ENCODE measurements around the gene GZMM. TPM values are rescaled to one million over a fixed set of nuclear protein-coding genes. Genes with fewer than 3 reads are reported as not detected.

The GZMM gene
- total RNA-seq, 4 donors from 2014 or later, result 0.78 to 1.9 TPM; not detected in 2

DNA sequence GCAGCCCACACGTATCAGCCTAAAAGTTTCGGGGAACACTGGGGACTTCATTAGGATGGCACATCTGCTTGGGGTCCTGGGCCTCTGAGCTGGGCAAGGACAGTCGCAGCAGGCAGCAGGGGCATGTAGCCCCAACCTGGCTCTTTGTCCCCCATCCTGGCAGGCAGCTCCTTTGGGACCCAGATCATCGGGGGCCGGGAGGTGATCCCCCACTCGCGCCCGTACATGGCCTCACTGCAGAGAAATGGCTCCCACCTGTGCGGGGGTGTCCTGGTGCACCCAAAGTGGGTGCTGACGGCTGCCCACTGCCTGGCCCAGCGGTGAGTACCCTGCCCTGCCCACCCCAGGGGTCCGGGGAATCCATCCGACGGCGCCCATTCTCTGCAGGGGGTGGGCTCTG is 3.3 kb downstream of the GZMM start:
- 74 to 88% methylated on average over 3 to 12 of the region's 15 CpGs for whole genome bisulfite sequencing, 2 donors
- no peaks in the 10 kb centered on the region for H3K4me1 ChIP-seq
- intact Hi-C loops (cut with DNase I), result no loop called here
- H3K27ac ChIP-seq, result no peak overlapping the region
- DNase-seq, result no peak
- TF ChIP-seq, protein P1, sequence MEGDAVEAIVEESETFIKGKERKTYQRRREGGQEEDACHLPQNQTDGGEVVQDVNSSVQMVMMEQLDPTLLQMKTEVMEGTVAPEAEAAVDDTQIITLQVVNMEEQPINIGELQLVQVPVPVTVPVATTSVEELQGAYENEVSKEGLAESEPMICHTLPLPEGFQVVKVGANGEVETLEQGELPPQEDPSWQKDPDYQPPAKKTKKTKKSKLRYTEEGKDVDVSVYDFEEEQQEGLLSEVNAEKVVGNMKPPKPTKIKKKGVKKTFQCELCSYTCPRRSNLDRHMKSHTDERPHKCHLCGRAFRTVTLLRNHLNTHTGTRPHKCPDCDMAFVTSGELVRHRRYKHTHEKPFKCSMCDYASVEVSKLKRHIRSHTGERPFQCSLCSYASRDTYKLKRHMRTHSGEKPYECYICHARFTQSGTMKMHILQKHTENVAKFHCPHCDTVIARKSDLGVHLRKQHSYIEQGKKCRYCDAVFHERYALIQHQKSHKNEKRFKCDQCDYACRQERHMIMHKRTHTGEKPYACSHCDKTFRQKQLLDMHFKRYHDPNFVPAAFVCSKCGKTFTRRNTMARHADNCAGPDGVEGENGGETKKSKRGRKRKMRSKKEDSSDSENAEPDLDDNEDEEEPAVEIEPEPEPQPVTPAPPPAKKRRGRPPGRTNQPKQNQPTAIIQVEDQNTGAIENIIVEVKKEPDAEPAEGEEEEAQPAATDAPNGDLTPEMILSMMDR (IDR thresholded peaks at IDR 0.05), result no peak
- TF ChIP-seq POLR2A (IDR thresholded peaks at IDR 0.05), result no peak
- H3K4me3 ChIP-seq (replicated peaks in 1 of 3), result no peak overlapping the region
- no peaks in the 10 kb centered on the region for H3K9me3 ChIP-seq
- no peaks in the 10 kb centered on the region for H3K27me3 ChIP-seq
- H3K36me3 ChIP-seq, result peaks cover 3% of the 10 kb centered on the region in 2 donors

DNA sequence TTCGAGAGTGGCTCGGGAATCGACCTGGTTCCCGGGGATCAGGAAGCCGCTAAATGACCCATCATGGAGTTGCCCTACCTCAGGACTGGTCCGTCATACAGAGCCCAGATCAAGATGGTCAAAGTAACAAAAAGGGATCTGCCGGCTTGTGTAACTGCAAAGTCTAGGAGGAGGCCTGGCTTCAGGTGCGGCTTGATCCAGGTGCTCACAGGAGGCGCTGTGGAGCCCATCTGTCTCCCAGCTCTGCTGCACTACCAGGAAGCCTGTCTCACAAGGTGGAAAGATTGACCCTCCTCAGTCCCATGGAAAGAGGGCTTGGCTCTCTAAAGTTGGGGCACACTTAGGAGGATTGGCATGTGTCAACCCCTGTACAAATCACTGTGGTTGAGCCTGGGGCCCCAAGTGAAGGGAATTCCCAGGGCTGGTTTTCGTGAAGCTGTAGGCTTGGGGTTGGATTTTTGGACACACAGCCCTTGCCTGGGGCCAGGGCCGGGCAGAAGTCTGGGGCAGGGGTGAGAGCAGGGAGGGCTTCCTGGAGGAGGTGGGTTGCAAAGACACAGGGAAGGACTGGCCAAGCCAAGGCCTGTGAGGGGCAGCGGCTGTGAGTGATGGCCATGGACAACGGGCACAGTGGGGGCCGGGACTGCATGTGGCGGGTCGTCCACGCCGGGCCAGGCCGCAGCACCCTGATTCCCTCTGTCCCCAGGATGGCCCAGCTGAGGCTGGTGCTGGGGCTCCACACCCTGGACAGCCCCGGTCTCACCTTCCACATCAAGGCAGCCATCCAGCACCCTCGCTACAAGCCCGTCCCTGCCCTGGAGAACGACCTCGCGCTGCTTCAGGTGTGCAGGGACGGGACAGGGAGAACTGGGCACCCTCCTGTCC is 4.2 kb downstream of the GZMM start:
- no peak for DNase-seq
- H3K4me1 ChIP-seq, result no peaks in the 10 kb centered on the region
- H3K27ac ChIP-seq, result no peak overlapping the region
- no peaks in the 10 kb centered on the region for H3K9me3 ChIP-seq
- 80 to 87% methylated on average over 17 to 23 of the region's 26 CpGs for WGBS, 2 donors
- no peak overlapping the region for H3K4me3 ChIP-seq (replicated peaks in 1 of 3)
- no peaks in the 10 kb centered on the region for H3K36me3 ChIP-seq
- intact Hi-C loops (cut with DNase I), result no loop called here
- TF ChIP-seq, protein P1 (IDR thresholded peaks at IDR 0.05), result no peak
- no peak for TF ChIP-seq POLR2A (IDR thresholded peaks at IDR 0.05)
- H3K27me3 ChIP-seq, result no peaks in the 10 kb centered on the region

DNA sequence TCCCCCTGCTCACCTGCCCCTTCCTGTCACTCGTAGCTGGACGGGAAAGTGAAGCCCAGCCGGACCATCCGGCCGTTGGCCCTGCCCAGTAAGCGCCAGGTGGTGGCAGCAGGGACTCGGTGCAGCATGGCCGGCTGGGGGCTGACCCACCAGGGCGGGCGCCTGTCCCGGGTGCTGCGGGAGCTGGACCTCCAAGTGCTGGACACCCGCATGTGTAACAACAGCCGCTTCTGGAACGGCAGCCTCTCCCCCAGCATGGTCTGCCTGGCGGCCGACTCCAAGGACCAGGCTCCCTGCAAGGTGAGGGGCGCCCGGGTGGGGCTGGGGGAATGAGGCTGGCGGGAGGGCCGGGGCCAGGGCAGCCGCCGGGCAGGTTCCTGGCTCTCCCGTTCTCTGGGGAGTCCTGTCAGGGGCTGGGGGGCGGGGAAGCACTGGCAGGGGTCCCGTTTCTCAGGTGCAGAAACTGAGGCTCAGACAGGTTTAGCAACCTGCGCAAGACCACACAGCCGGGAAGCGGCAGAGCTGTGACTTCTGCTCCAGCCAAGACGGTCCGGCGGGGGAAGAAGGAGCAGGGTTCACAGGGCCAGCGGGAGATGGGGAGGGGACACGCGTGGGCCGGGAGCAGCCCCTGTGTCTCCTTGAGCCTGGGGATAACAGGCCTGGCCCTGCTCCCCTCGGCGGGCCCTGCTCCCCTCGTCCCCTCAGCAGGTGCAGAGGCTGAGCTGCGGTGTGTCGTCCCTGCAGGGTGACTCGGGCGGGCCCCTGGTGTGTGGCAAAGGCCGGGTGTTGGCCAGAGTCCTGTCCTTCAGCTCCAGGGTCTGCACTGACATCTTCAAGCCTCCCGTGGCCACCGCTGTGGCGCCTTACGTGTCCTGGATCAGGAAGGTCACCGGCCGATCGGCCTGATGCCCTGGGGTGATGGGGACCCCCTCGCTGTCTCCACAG is 5.3 kb downstream of the GZMM start:
- TF ChIP-seq, protein P1 (IDR thresholded peaks at IDR 0.05), result no peak
- TF ChIP-seq POLR2A (IDR thresholded peaks at IDR 0.05), result no peak
- no peaks in the 10 kb centered on the region for H3K4me1 ChIP-seq
- H3K4me3 ChIP-seq (replicated peaks in 1 of 3), result no peak overlapping the region
- H3K27ac ChIP-seq, result no peak overlapping the region
- no peaks in the 10 kb centered on the region for H3K27me3 ChIP-seq
- intact Hi-C loops (cut with DNase I), result no loop called here
- WGBS, 2 donors, result 81 to 91% methylated on average over 9 to 16 of the region's 52 CpGs
- no peaks in the 10 kb centered on the region for H3K9me3 ChIP-seq
- no peak for DNase-seq
- no peaks in the 10 kb centered on the region for H3K36me3 ChIP-seq

DNA sequence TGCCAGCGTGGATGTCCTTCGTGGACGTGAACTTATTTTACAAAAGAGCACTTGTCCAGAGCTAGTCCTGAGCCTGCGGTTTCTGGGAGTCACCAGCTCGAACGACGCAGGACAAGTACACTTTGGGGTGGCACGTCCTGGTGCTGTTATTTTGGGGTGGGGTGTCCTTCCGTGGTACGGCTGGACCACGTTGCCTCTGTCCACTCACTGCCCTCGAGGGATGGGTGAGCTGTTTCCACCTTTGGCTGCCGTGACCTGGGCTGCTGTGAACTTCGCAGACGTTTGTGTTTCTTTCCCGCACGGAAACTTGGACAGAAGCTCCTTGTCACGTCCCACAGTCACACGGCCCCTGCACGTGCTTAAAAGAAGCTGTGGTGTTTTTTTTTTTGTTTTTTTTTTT is 11.0 kb downstream of the GZMM start:
- H3K4me3 ChIP-seq (replicated peaks in 1 of 3), result no peak overlapping the region
- intact Hi-C loops (cut with DNase I), result no loop called here
- no peaks in the 10 kb centered on the region for H3K4me1 ChIP-seq
- no peaks in the 10 kb centered on the region for H3K9me3 ChIP-seq
- H3K27me3 ChIP-seq, result no peaks in the 10 kb centered on the region
- 71 to 72% methylated on average over 20 of the region's 20 CpGs for WGBS, 2 donors
- DNase-seq, result no peak
- H3K27ac ChIP-seq, result no peak overlapping the region
- TF ChIP-seq POLR2A (IDR thresholded peaks at IDR 0.05), result no peak
- TF ChIP-seq, protein P1 (IDR thresholded peaks at IDR 0.05), result no peak
- no peaks in the 10 kb centered on the region for H3K36me3 ChIP-seq

Data from thyroid gland (tissue), 4 donors.